Uterus (tissue), 2 donors: ENCODE results near the gene PRKN.

Experiments used
- POLR2A ChIP-seq, 2 donors: fragments of 450-650 bp; IDR thresholded peaks; one replicate each; pipeline ENCODE4 v1.6.1; 2016; ENCODE audit warnings: antibody characterized with exemption in 2 of 2, mild to moderate bottlenecking in 1 of 2, moderate library complexity in 1 of 2
- TF ChIP-seq, protein P1 (sequence below), 4 experiments: fragments of 200-600 bp in 2 of 4; fragments of 450-650 bp in 2 of 4; sonication (generic) in 2 of 4; IDR thresholded peaks; one replicate each; pipeline ENCODE4 v1.5.1; 2016 to 2019; ENCODE audit warnings: antibody characterized with exemption in 4 of 4, mild to moderate bottlenecking in 2 of 4, moderate library complexity in 1 of 4

DNA sequence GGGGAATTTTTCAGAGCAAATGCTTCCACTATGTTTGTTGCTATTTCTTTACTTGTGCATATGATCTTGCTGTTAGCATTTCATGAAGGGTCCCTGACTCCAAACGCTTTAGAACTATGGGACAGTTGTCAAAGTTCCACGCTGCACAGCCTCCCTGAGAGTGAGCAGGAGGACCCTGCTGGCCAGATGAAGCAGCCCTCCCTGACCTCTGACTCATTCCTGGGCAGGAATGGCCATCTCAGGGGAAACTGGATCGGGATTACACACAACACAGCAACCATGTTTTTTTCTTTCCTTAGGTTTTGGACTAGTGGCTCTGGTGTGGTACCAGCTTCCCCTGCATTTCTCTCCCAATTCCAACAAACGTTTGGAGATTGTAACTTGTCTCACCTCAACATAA is 742.9 kb downstream of the PRKN start:
- TF ChIP-seq, protein P1, sequence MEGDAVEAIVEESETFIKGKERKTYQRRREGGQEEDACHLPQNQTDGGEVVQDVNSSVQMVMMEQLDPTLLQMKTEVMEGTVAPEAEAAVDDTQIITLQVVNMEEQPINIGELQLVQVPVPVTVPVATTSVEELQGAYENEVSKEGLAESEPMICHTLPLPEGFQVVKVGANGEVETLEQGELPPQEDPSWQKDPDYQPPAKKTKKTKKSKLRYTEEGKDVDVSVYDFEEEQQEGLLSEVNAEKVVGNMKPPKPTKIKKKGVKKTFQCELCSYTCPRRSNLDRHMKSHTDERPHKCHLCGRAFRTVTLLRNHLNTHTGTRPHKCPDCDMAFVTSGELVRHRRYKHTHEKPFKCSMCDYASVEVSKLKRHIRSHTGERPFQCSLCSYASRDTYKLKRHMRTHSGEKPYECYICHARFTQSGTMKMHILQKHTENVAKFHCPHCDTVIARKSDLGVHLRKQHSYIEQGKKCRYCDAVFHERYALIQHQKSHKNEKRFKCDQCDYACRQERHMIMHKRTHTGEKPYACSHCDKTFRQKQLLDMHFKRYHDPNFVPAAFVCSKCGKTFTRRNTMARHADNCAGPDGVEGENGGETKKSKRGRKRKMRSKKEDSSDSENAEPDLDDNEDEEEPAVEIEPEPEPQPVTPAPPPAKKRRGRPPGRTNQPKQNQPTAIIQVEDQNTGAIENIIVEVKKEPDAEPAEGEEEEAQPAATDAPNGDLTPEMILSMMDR (IDR thresholded peaks at IDR 0.05) = no peak
- no peak for TF ChIP-seq POLR2A (IDR thresholded peaks at IDR 0.05)
